H9 (cell line): ENCODE results near the gene SIN3A. TPM values are rescaled to one million over a fixed set of nuclear protein-coding genes. Genes with fewer than 3 reads are reported as not detected.

Experiments
- DNase-seq: peaks from one replicate; pipeline ENCODE4 v3.0.0-alpha.2; 2017
- H2AFZ ChIP-seq: one replicate; pipeline ENCODE4 v1.6.1; 2013; ENCODE audit warnings: mild to moderate bottlenecking, low read length, control low read depth, moderate library complexity
- H2AK5ac ChIP-seq: 2 replicates; pipeline ENCODE4 v1.6.1; 2013; ENCODE audit warnings: low read length, control low read depth, mixed read lengths; ENCODE audit not compliant: insufficient read length
- H2BK120ac ChIP-seq: one replicate; pipeline ENCODE4 v1.6.1; 2013; ENCODE audit warnings: low read depth, mild to moderate bottlenecking, low read length, control low read depth, inconsistent platforms; ENCODE audit not compliant: poor library complexity, severe bottlenecking
- H2BK12ac ChIP-seq: 2 replicates; pipeline ENCODE4 v1.6.1; 2013; ENCODE audit warnings: low read length, control low read depth, mixed read lengths, low read depth; ENCODE audit not compliant: insufficient read length
- H2BK15ac ChIP-seq: 2 replicates; pipeline ENCODE4 v1.6.1; 2013; ENCODE audit warnings: low read depth, low read length, control low read depth
- H2BK20ac ChIP-seq: one replicate; pipeline ENCODE4 v1.6.1; 2013; ENCODE audit warnings: low read depth, mild to moderate bottlenecking, low read length, control low read depth, inconsistent platforms; ENCODE audit not compliant: poor library complexity, severe bottlenecking
- H2BK5ac ChIP-seq: 2 replicates; pipeline ENCODE4 v1.6.1; 2013; ENCODE audit warnings: low read length, control low read depth, mixed read lengths; ENCODE audit not compliant: insufficient read length
- H3K14ac ChIP-seq: 2 replicates; pipeline ENCODE4 v1.6.1; 2013; ENCODE audit warnings: low read length, control low read depth; ENCODE audit not compliant: insufficient read depth
- H3K18ac ChIP-seq: 2 replicates; pipeline ENCODE4 v1.6.1; 2013; ENCODE audit warnings: low read depth, mild to moderate bottlenecking, mixed read lengths, low read length, control low read depth; ENCODE audit not compliant: insufficient read length
- H3K23ac ChIP-seq: 2 replicates; pipeline ENCODE4 v1.6.1; 2013; ENCODE audit warnings: low read length, control low read depth, mixed read lengths, low read depth; ENCODE audit not compliant: insufficient read length
- H3K23me2 ChIP-seq: 2 replicates; pipeline ENCODE4 v1.6.1; 2013; ENCODE audit warnings: low read depth, mild to moderate bottlenecking, mixed read lengths, low read length, control low read depth; ENCODE audit not compliant: insufficient read length, poor library complexity, severe bottlenecking
- H3K27ac ChIP-seq: 2 replicates; pipeline ENCODE4 v1.5.1; 2013; ENCODE audit warnings: low read length, control low read depth, mixed read lengths, low read depth; ENCODE audit not compliant: insufficient read length
- H3K27me3 ChIP-seq: 2 replicates; pipeline ENCODE4 v1.6.1; 2013; ENCODE audit warnings: low read length, control low read depth, inconsistent platforms; ENCODE audit not compliant: insufficient read depth
- H3K4ac ChIP-seq: 2 replicates; pipeline ENCODE4 v1.6.1; 2013; ENCODE audit warnings: low read depth, mild to moderate bottlenecking, control low read depth, inconsistent platforms, low read length, moderate library complexity
- H3K4me1 ChIP-seq: 2 replicates; pipeline ENCODE4 v1.6.1; 2013; ENCODE audit warnings: low read length, control low read depth, inconsistent platforms; ENCODE audit not compliant: insufficient read depth
- H3K4me2 ChIP-seq: 2 replicates; pipeline ENCODE4 v1.6.1; 2013; ENCODE audit warnings: low read length, control low read depth, mixed read lengths; ENCODE audit not compliant: insufficient read length, insufficient read depth
- H3K56ac ChIP-seq: 2 replicates; pipeline ENCODE4 v1.6.1; 2013; ENCODE audit warnings: low read depth, mild to moderate bottlenecking, mixed read lengths, low read length, control low read depth; ENCODE audit not compliant: insufficient read length
- H3K79me1 ChIP-seq: 2 replicates; pipeline ENCODE4 v1.6.1; 2013; ENCODE audit warnings: low read depth, mild to moderate bottlenecking, moderate library complexity, low read length, control low read depth, inconsistent platforms; ENCODE audit not compliant: insufficient read depth, poor library complexity, severe bottlenecking
- H3K79me2 ChIP-seq: 2 replicates; pipeline ENCODE4 v1.6.1; 2013; ENCODE audit warnings: low read length, control low read depth, inconsistent platforms; ENCODE audit not compliant: insufficient read depth
- H3K9ac ChIP-seq: 2 replicates; pipeline ENCODE4 v1.6.1; 2013; ENCODE audit warnings: low read length, control low read depth, mixed read lengths; ENCODE audit not compliant: insufficient read length; ENCODE audit errors: extremely low read depth
- H3K9me3 ChIP-seq: one replicate; pipeline ENCODE4 v1.6.1; 2013; ENCODE audit warnings: low read depth, low read length, inconsistent platforms; ENCODE audit not compliant: control insufficient read depth
- H3T11ph ChIP-seq: one replicate; pipeline ENCODE4 v1.6.1; 2013; ENCODE audit warnings: mild to moderate bottlenecking, low read length, control low read depth, inconsistent platforms
- H4K20me1 ChIP-seq: one replicate; pipeline ENCODE4 v1.6.1; 2013; ENCODE audit not compliant: control insufficient read depth, insufficient read length, insufficient read depth
- H4K5ac ChIP-seq: 2 replicates; pipeline ENCODE4 v1.6.1; 2013; ENCODE audit warnings: low read depth, mild to moderate bottlenecking, mixed read lengths, low read length, control low read depth; ENCODE audit not compliant: insufficient read length
- H4K8ac ChIP-seq: replicated peaks from 2 replicates; pipeline ENCODE4 v1.6.1; 2013; ENCODE audit warnings: low read length, control low read depth, mixed read lengths, low read depth; ENCODE audit not compliant: insufficient read length
- H4K91ac ChIP-seq: 2 replicates; pipeline ENCODE4 v1.6.1; 2013; ENCODE audit warnings: low read depth, mild to moderate bottlenecking, moderate library complexity, mixed read lengths, low read length, control low read depth; ENCODE audit not compliant: insufficient read length
- H3K27ac Mint-ChIP-seq, 3 experiments: 2 replicates in 2 of 3; 3 replicates in 1 of 3; pipeline ENCODE4 v1.8.0; 2020 to 2021; ENCODE audit warnings: mixed read lengths in 3 of 3, mild to moderate bottlenecking in 1 of 3, moderate library complexity in 1 of 3
- H3K27me3 Mint-ChIP-seq: 2 replicates; pipeline ENCODE4 v1.8.0; 2021; ENCODE audit warnings: low read depth, mild to moderate bottlenecking, moderate library complexity, mixed read lengths
- H3K36me3 Mint-ChIP-seq, 3 experiments: 2 replicates in 2 of 3; 3 replicates in 1 of 3; pipeline ENCODE4 v1.8.0; 2020 to 2021; ENCODE audit warnings: low read depth in 3 of 3, mixed read lengths in 3 of 3; ENCODE audit not compliant: insufficient read depth in 1 of 3
- H3K4me1 Mint-ChIP-seq, 2 experiments: 2 replicates each; pipeline ENCODE4 v1.8.0; 2020; ENCODE audit warnings: mixed read lengths in 2 of 2
- H3K4me3 Mint-ChIP-seq, 2 experiments: 2 replicates in 1 of 2; 3 replicates in 1 of 2; pipeline ENCODE4 v1.8.0; 2020 to 2021; ENCODE audit warnings: mild to moderate bottlenecking in 2 of 2, mixed read lengths in 2 of 2, moderate library complexity in 1 of 2
- H3K9me3 Mint-ChIP-seq, 2 experiments: 2 replicates in 1 of 2; 3 replicates in 1 of 2; pipeline ENCODE4 v1.8.0; 2020; ENCODE audit warnings: mild to moderate bottlenecking in 2 of 2, mixed read lengths in 2 of 2, moderate library complexity in 1 of 2
- WGBS: extraction: QIAGEN DNeasy Blood & Tissue Kit; methylation state at CpG from one replicate; pipeline ENCODE4 v1.1.7; 2013; ENCODE audit warnings: missing lambda C conversion rate, low lambda C conversion rate, mixed read lengths; ENCODE audit not compliant: insufficient read length; ENCODE audit errors: extremely low coverage; 5-methylcytosine and 5-hydroxymethylcytosine counted together
- total RNA-seq: library from RNA; stranded (reverse); gene quantifications from 2 replicates; pipeline ENCODE4 v1.2.1, GENCODE V29; 2021
- TF ChIP-seq, protein P1 (sequence below): fragments of 200-600 bp; sonication (generic); conservative IDR thresholded peaks from 3 replicates; pipeline ENCODE4 v1.8.0; 2021; ENCODE audit warnings: antibody characterized with exemption, mild to moderate bottlenecking

Gene SIN3A
- total RNA-seq, 1 experiment from 2014 or later = 102 TPM

DNA sequence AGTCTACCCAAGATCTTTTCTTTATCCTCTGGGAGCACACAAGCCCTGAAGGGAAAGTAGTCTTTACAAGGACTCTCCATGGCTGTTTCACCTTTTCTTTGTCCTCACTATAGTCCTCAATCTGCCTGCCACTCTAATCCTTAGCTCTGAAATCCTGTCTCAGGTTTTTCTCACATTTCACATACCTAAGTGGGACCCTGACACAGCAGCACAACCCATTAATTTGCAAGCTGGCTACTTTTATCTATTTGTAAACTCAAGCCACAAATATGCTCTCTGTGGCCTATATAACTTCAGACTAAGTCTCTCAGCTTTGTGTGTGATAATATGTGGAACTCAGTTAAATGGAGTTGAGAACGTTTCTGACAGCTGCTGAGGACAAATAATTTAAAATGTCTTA, 19.8 kb downstream of the SIN3A start:
- peaks cover 11% of the 10 kb centered on the region; the same call in 1 of the 2 replicates for H3K79me2 ChIP-seq
- no CpG with 5 or more reads among the region's 1 CpG for WGBS
- H3K27ac ChIP-seq = no peak overlapping the region

More for the DNA sequence above, 19.8 kb downstream of the SIN3A start:
- no peak overlapping the region for H3K18ac ChIP-seq
- no peak overlapping the region for H2AFZ ChIP-seq
- H3K56ac ChIP-seq = no peak overlapping the region
- H3K27me3 ChIP-seq = no peaks in the 10 kb centered on the region
- Mint-ChIP-seq H3K4me3 (no peak overlapping the region), H3K36me3 (peaks cover 23 to 56% (median 51%) of the 10 kb centered on the region in 3 experiments; a peak in 6 of 7 replicates), H3K27me3 (no peaks in the 10 kb centered on the region), H3K4me1 (peaks cover 0 to 5% of the 10 kb centered on the region in 2 experiments; a peak in 2 of 4 replicates), H3K27ac (peak overlapping the region; percentile 12 to 48 (median 27); a peak in 5 of 7 replicates), H3K9me3 (no peaks in the 10 kb centered on the region)
- no peak overlapping the region for H2BK15ac ChIP-seq
- no peak overlapping the region for H3K4ac ChIP-seq
- no peak overlapping the region for H3K4me2 ChIP-seq
- H4K91ac ChIP-seq = no peak overlapping the region
- H3K9me3 ChIP-seq = no peaks in the 10 kb centered on the region
- H3K79me1 ChIP-seq = peaks cover 14% of the 10 kb centered on the region
- no peak overlapping the region for H2BK120ac ChIP-seq
- TF ChIP-seq, protein P1, sequence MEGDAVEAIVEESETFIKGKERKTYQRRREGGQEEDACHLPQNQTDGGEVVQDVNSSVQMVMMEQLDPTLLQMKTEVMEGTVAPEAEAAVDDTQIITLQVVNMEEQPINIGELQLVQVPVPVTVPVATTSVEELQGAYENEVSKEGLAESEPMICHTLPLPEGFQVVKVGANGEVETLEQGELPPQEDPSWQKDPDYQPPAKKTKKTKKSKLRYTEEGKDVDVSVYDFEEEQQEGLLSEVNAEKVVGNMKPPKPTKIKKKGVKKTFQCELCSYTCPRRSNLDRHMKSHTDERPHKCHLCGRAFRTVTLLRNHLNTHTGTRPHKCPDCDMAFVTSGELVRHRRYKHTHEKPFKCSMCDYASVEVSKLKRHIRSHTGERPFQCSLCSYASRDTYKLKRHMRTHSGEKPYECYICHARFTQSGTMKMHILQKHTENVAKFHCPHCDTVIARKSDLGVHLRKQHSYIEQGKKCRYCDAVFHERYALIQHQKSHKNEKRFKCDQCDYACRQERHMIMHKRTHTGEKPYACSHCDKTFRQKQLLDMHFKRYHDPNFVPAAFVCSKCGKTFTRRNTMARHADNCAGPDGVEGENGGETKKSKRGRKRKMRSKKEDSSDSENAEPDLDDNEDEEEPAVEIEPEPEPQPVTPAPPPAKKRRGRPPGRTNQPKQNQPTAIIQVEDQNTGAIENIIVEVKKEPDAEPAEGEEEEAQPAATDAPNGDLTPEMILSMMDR = no peak
- no peak overlapping the region for H2BK12ac ChIP-seq
- no peaks in the 10 kb centered on the region for H4K20me1 ChIP-seq
- DNase-seq = no peak
- H4K5ac ChIP-seq = no peak overlapping the region
- no peak overlapping the region for H2BK20ac ChIP-seq
- H3K14ac ChIP-seq = no peak overlapping the region
- no peak overlapping the region for H2BK5ac ChIP-seq
- no peak overlapping the region for H2AK5ac ChIP-seq
- H4K8ac ChIP-seq = no peak overlapping the region
- no peak overlapping the region for H3K23ac ChIP-seq
- no peaks in the 10 kb centered on the region for H3K23me2 ChIP-seq
- H3K9ac ChIP-seq = no peak overlapping the region
- no peak overlapping the region for H3T11ph ChIP-seq
- H3K4me1 ChIP-seq = no peaks in the 10 kb centered on the region
